GM19395 (cell line): ENCODE measurements around the gene HEYL.

ENCODE experiments used
- ATAC-seq: cut with Tn5 transposase; IDR thresholded peaks from one replicate; pipeline ENCODE4 v1.9.1; 2021; ENCODE audit warnings: mild to moderate bottlenecking, moderate library complexity; ENCODE audit not compliant: unreplicated experiment

HEYL gene

GRCh38 chr1:39639305-39640130 lies at the start of gene HEYL:
HEYL (minus strand) TSS chr1:39639643; CDS start chr1:39639625, 18 bp downstream.
- ATAC-seq: no peak

- no peak for ATAC-seq
Measured at GRCh38 chr1:39689214-39689613, 49.8 kb upstream of the HEYL start.

GRCh38 chr1:39688706-39689105 lies 49.3 kb upstream of the HEYL start:
- no peak for ATAC-seq

GRCh38 chr1:39687243-39687642 lies 47.8 kb upstream of the HEYL start:
- ATAC-seq: no peak

- no peak for ATAC-seq
Measured at GRCh38 chr1:39685071-39685470, 45.6 kb upstream of the HEYL start.

- no peak for ATAC-seq
Measured at GRCh38 chr1:39684313-39684664, 44.8 kb upstream of the HEYL start.

GRCh38 chr1:39683591-39684312 lies 44.3 kb upstream of the HEYL start:
- no peak for ATAC-seq

- ATAC-seq: no peak
Measured at GRCh38 chr1:39681999-39682398, 42.6 kb upstream of the HEYL start.

- no peak for ATAC-seq
Measured at GRCh38 chr1:39681294-39681693, 41.9 kb upstream of the HEYL start.

GRCh38 chr1:39680751-39681150 lies 41.3 kb upstream of the HEYL start:
- ATAC-seq: no peak

GRCh38 chr1:39679821-39680220 lies 40.4 kb upstream of the HEYL start:
- ATAC-seq: no peak

- ATAC-seq: no peak
Measured at GRCh38 chr1:39678889-39679288, 39.4 kb upstream of the HEYL start.

GRCh38 chr1:39677645-39678044 lies 38.2 kb upstream of the HEYL start:
- no peak for ATAC-seq

GRCh38 chr1:39676948-39677548 lies 37.6 kb upstream of the HEYL start:
- ATAC-seq: no peak

- no peak for ATAC-seq
Measured at GRCh38 chr1:39675220-39675619, 35.8 kb upstream of the HEYL start.

- ATAC-seq: no peak
Measured at GRCh38 chr1:39673215-39673614, 33.8 kb upstream of the HEYL start.

- no peak for ATAC-seq
Measured at GRCh38 chr1:39672551-39672947, 33.1 kb upstream of the HEYL start.

GRCh38 chr1:39671793-39672550 lies 32.5 kb upstream of the HEYL start, which contains the start of gene NT5C1A:
NT5C1A (minus strand) TSS chr1:39672107; CDS start chr1:39672038, 69 bp downstream.
- no peak for ATAC-seq

GRCh38 chr1:39671433-39671792 lies 32.0 kb upstream of the HEYL start:
- ATAC-seq: no peak

- no peak for ATAC-seq
Measured at GRCh38 chr1:39670689-39671088, 31.2 kb upstream of the HEYL start.

GRCh38 chr1:39668894-39669293 lies 29.5 kb upstream of the HEYL start:
- ATAC-seq: no peak
